ENCODE measurements around the gene GEN1.

GRCh38 chr2:17740203-17740602 is 13.7 kb upstream of the GEN1 start:
- TF ChIP-seq CTCF (conservative IDR thresholded peaks at IDR 0.05; ENCODE audit: low read length) (no peak), EZH2phosphoT487 (IDR thresholded peaks at IDR 0.05; ENCODE audit: borderline replicate concordance) (no peak)
